Left forelimb (tissue), 1 donor: ENCODE measurements around the gene KRTAP5-2.

Experiments used
- DNase-seq: peaks from one replicate; pipeline ENCODE4 v3.0.0-alpha.2; 2018; ENCODE audit warnings: low spot score

The KRTAP5-2 gene

GRCh38 chr11:1556278-1556902, 41.7 kb downstream of the KRTAP5-2 start:
- no peak for DNase-seq

GRCh38 chr11:1555713-1556153, 42.4 kb downstream of the KRTAP5-2 start:
- DNase-seq = no peak

- DNase-seq = no peak
Measured at GRCh38 chr11:1554981-1555712, 42.9 kb downstream of the KRTAP5-2 start.

GRCh38 chr11:1553808-1554594, 44.1 kb downstream of the KRTAP5-2 start:
- no peak for DNase-seq

GRCh38 chr11:1549338-1550330, 48.5 kb downstream of the KRTAP5-2 start:
- DNase-seq = no peak

GRCh38 chr11:1548221-1549070, 49.6 kb downstream of the KRTAP5-2 start:
- no peak for DNase-seq

GRCh38 chr11:1547467-1548098, 50.5 kb downstream of the KRTAP5-2 start:
- no peak for DNase-seq
